Measurements from ENCODE around the gene PPP2R5D.

The PPP2R5D gene

DNA sequence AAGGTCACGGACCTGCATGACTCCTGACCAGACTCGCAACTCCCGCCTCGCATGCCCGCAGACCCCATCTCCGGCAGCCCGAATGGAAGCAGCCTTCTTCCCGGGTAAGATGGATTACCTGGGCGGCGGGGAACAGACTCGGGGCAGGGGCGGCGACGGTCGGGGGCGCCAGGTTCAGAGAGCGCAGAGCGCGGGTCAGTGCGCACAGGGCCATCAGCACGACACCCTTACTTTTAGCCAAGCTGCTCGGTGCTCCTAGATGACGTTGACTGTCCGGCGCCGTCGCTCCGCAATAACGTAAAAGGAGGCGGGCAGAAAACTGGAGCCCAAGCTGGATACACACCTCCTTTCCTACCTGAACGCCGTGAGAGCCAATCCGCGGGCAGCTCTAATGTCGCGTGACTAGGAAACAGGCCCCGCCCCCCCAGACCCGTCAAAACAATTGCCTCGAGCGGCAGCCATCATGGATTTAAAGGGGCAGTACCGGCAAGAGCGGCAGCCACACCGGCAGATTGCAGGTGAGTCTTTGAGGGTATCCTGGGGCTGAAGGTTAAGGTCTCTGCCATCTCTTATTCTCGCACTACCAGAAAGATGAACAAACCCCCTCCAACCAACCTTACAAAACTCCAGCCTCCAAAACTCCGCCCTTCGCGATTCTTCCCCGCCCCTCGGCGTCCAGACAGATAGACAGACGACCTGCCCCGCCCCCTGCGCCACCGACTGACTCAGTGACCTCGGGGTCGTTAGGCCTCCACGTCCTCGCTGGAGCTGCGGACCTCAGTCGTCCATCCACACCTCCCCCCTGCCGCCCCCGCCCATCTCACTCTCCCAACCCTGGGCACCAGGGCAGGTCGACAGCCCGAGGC is 75.0 kb downstream of the PPP2R5D start, which contains the start of the genes KLC4 and MRPL2:
Gene KLC4, plus strand, starts transcription at position 464 of the 866 bp plus-strand sequence. CDS start 1,705 bp downstream, outside the sequence.
Gene MRPL2, minus strand, starts transcription at position 267 of the 866 bp plus-strand sequence. Its CDS starts 53 bp downstream, at position 214.
- peak; percentile 97 for DNase-seq (ENCODE audit: low read depth)

DNA sequence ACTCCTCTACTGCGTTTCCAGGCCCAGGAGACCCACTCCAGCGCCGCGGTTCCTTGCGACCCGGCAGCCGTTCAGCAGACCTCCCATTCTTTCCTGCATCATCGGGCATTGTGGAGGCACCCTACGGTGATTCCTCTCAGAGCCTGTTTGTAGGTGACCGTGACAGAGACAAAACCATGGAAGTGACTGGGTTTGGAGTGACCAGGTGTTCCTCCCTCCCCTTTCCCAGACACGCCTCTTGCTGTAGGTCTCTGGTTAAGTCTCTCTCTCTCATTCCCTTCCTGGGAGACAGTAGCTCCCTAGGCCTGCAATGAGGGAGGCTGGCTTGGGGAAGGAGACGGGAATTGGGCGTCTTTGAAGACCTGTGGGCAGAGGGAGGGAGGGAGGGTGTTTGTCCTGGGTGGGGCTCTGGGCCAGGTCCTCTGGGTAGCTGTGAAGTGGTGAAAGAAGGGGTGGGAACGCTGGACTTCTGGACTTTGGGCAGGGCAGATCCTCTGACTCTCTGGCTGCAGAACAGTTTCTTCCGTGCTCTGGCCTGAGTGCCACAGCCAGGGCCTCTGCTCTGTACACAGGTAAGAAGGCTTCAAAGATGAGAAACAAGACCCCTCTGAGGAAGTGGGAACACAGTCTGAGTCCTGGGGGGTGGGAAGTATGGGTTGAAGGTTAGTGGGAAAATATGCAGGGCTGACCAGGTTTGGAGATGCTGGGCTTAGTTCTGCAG is 75.8 kb downstream of the PPP2R5D start:
- DNase-seq (ENCODE audit: low read depth) = no peak

DNA sequence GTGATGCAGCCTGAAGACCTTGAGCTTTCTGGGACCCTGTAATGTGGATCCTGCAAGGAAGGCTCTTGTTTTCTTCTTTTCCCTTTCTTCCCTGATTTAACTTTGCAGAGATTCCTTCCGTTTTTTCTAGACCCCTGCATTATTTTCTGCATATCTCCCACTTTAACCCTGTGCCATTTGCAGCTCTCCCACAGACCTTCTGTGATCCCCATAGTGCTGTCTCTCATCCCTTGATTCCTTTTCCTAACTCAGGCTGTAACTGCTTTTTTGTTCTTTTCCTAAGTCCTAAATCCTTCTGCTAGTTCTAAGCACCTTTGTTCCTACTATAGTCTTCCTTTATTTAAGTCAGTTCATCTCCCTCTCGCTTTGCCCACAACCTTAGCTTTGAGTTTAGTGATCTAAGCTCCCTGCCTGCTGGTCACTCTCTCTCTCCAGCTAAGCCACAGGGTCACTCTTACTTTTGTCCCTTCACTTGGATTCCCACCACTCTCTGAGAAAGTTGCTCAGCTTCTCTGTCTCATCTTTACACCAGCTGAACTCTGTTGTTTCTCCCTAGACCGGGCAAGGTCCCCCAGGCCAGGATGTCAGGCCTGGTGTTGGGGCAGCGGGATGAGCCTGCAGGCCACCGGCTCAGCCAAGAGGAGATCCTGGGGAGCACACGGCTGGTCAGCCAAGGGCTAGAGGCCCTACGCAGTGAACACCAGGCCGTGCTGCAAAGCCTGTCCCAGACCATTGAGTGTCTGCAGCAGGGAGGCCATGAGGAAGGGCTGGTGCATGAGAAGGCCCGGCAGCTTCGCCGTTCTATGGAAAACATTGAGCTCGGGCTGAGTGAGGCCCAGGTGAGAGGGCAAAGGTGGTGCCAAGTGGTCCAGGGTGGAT is 76.6 kb downstream of the PPP2R5D start:
- DNase-seq (ENCODE audit: low read depth) = no peak

DNA sequence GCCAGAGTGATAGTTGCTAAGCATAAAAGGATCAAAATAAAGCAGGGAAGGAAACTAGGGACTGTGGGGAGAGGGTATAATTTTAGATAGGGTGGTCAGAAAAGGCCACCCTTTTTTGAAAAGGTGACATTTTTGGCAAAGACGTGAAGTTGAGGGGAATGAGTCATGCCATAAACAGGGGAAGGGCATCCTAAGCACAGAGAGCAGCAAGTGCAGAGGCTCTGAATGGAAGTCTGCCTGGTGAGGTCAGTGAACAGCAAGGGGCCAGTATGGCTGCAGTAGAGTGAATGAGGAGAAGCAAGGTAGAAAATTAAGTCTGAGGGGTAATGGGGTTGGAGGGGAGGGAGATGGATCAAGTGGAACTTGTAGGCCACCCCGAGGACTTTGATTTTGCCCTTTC is 77.5 kb downstream of the PPP2R5D start:
- no peak for DNase-seq (ENCODE audit: low read depth)
